Mesenteric fat pad (tissue), 1 donor: ENCODE data around the gene ACTN1. TPM values are rescaled to one million over a fixed set of nuclear protein-coding genes. Genes with fewer than 3 reads are reported as not detected.
A peak's percentile ranks its signal among the peaks of the same experiment; 100 is the strongest.
"Not testable (repeated sequence)": the region's sequence is repeated elsewhere in the genome, so short reads cannot be mapped to it uniquely, and the experiment has no call there.

Experiments used
- DNase-seq: peaks from one replicate; pipeline ENCODE4 v3.0.0-alpha.2; 2020; ENCODE audit warnings: low spot score
- long read RNA-seq: library from polyadenylated mRNA; unstranded; transcript quantifications from one replicate; pipeline ENCODE4 v2.0.0, GENCODE V29; 2020
- total RNA-seq: library from RNA; stranded (reverse); fragmentation: NEBNext Ultra II Directional; extraction: Animal tissue kit (Norgen Biotek cat#: 25700); gene quantifications from one replicate; pipeline ENCODE4 v1.2.1, GENCODE V29; 2021
- donor health status: DM: yes; HTN: yes; CAD: no.

ACTN1 gene
- total RNA-seq, result 215 TPM
- long read RNA-seq, full-length matches to known transcripts, result 200 of 294 reads
- long read RNA-seq, partial matches to known transcripts, result 67 of 294 reads
- long read RNA-seq, other reads (novel, unspliced or antisense), result 27 of 294 reads

DNA sequence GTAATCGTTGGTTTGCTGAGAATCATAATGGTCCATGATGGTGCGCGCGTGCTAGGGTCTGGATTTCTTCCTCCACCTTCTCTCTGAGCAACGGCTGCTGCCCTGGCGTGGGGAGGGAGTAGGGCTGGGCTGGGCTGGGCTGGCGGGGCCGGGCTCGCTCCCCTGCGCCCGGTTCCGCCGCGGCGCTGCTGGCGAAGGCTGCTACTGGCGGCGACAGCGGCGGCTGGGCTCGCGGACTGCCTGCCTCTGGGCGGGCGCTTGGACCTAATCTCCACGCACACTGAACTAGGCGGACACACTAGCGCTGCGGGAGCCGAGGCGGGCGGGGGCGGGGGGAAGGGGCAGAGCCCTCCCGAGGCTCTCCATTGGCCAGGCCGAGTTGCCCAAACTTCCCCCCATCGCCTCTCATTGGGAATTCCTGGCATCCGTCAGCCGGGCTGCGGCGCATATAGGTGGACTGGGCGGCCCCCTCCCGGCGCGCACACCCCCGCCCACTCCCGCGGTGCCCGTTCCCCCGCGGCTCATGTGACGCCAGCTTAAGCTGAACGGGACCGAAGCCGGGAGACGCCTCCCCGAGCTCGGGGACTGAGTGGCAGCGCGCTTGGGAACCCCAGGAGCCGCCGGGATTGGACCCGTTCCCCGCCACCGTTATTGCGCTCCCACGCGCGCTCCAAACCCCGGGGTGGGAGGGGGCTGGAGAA, at the start of gene ACTN1:
TSS of gene ACTN1 (minus strand) at position 282 of the 701 bp plus-strand sequence. CDS start at position 36, 246 bp downstream.
- DNase-seq, result peak; percentile 98

DNA sequence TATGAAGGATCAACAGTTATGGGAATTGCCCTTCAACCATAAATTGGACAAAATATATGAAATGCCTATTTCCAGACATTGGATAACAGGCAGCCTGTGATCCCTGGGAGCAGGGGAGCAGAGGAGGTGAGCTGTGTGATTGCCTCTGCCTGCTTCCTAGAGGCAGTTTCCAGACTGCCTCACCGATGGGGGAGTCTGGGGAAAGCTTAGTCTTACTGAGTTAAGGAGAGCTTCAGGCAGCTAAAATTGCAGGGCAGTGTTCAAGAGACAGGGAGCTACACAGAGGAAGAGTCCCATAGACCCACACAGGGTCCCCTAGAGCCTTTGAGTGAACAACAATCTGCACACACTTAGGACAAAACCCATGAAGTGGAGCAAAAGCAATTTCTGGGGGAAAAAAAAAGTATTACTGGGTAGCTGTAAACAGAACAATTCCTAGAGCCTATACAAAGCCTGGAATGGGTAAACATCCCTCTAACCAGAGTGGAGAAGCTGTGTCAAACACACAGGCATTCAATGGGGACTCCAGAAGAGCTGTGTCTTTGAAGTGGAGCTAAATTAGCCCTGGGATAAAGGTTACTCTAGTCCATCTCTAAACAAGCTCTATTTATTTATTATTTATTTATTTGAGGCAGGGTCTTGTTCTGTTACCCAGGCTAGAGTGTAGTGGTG, 48.3 kb upstream of the ACTN1 start:
- no peak for DNase-seq

- no peak for DNase-seq
These were observed 43.9 kb upstream of the ACTN1 start for GRCh38 chr14:69023035-69023434.

- not testable (repeated sequence) for DNase-seq
These were observed 43.0 kb upstream of the ACTN1 start for GRCh38 chr14:69022093-69022492.

DNA sequence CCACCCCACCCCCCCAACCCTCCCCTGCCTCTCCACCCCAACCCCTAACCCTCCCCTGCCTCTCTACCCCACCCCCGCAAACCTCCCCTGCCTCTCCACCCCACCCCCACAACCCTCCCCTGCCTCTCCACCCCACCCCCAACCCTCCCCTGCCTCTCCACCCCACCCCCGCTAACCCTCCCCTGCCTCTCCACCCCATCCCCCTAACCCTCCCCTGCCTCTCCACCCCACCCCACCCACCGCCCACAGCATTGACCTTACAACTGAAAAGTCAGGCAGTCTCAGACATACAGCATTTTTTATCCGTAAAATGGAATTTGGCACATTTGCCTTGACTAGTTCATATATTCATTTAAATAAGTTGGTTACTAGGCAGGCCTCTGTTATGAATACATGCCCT, 38.6 kb upstream of the ACTN1 start:
- DNase-seq, result no peak

DNA sequence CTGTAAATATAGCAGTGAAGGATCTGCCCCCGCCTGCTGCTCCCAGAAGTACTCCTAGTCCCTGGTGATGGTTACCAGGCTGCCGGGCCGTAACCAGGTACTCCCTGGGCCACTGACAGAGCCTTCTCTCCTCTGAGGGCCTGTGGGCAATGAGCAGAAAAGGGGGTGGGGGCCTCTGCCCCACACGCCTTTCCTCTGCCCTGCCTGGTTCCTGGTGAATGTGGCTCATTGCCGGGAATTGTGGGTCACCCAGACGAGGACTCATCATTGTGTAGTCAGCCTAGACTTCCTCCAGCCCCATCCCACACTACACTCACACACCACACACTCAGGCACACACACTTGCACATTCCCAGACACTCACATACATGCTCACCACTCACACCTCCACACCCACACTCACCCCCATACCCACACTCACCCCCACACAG, 35.7 kb upstream of the ACTN1 start:
- DNase-seq, result no peak

DNA sequence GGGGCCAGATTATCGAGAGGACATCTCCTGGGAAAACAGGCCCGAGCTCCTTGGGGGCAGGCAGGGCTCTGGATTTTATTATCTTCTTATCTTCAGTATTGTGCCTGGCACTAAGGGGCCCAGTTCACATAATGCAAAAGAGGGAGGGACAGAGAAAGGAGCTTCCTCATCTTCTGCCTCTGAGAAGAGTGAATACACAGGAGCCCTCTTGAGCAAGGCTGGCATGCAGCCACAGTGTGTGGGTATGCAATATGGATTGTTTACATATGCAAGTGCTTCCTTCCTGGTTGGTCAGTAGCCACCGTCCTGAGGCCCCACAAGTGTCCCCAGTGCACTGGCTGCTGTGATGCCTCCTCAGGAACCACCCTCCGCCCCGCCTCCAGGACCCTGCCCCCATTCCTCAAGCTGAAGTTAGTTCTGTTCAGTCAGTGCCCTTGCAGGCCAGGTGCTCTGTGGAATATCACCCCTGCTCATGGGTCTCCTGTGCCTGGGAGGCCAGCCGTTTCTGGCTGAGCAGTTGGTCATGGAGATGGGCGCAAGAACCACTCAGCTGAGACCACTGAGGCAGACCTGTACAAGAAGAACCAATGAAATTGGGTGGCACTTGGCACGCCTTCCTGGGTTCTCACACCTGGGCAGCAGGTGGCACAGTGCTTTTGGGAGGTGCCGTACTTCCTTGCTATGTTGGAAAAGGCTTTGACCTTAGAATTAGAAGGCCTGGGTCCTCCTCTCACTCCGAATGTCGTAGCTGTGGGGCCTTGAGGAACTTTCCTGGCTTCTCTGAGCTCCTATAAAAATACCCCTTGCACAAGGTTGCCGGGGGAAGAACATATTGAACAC, 35.1 kb upstream of the ACTN1 start:
- DNase-seq, result peak; percentile 89

- peak; percentile 51 for DNase-seq
These were observed 33.3 kb upstream of the ACTN1 start for GRCh38 chr14:69012256-69012953.

DNA sequence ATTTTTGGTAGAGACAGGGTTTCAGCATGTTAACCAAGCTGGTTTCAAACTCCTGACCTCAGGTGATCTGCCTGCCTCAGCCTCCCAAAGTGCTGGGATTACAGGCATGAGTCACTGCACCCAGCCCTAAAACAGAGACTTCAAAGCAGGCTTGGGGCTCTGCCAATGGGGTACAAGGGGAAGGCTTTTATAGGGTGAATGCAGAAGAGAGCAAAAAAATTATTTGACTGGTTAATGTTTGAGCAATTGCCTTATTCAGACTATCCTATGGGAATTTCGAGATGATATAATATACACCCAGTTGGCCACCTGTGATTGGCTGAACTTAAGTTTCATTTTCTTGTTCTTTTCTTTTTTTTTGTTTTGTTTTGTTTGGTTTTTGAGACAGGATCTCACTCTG, 31.5 kb upstream of the ACTN1 start:
- no peak for DNase-seq

DNA sequence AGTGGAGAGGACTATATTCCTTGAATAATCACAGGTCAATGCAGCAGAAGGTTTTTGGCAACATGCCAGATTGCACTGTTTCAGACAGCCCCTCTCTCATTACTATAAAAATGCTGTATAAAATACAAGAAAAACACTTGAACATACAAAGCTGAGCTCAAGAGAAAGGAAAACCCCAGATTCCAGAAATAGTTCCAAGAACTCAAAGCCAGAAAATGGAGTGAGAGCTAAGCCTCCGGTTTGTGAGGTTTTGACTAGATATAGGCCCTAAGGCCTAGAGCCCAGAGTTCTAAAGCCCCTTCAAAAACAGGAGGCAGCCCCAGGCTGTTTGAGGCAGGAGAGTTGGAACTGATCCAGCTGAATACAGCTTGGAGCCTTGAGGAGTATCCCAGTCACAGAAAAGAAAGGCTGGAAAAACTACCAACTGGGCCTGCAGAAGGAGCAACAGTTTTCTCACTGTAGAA, 29.4 kb upstream of the ACTN1 start:
- peak; percentile 9 for DNase-seq

DNA sequence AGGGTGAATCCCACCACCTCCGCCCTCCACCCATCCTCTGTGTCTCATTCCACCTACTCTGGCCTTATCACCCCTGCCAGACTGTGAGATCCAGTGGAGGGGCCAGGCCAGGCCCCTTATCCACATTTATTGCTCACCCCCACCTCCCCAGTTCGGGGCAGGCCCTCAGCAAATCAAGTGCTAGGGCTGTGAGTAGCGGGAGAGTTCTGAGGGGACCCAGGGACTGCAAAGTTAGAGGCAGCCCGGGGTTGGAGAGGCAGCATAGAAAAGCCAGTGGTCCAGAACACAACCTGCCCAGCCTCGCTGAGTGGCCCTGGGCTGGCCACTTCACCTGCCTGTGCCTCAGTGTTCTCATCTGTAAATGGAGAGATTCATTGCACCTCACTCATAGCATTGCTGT, 27.2 kb upstream of the ACTN1 start:
- DNase-seq, result peak; percentile 81

DNA sequence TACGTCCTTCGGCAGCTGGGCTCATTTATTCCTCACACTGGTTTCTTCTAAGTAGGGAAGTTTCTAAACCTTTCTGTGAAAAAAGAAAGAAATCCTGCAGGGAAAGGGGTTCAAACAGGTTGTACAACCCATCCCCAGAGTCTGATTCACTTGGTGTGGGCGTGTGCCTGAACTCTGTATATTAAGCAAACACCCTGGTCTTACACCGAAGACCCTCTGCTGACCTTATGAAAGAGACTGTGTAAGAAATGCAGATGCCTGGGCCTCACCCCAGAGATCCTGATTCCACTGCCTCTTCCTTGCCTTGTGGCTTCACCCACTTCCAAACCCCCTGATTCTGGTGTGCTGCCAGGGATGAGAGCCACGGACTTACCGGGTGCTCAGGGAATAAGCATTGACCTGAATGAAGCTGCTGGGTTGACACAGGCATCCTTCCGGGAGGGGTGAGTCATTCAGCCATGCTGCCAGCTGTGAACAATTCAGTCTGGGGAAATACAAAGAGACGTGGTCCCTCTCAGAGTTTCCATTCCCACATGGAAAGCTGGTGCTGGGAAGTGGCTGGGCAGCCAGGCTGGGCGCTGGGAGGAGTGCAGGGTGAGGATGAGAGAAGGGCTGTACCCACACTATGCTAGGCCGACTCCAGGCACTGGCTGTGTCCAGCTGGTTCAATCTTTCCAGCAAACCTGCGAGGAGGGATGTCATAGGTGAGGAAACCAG, 26.5 kb upstream of the ACTN1 start:
- no peak for DNase-seq

DNA sequence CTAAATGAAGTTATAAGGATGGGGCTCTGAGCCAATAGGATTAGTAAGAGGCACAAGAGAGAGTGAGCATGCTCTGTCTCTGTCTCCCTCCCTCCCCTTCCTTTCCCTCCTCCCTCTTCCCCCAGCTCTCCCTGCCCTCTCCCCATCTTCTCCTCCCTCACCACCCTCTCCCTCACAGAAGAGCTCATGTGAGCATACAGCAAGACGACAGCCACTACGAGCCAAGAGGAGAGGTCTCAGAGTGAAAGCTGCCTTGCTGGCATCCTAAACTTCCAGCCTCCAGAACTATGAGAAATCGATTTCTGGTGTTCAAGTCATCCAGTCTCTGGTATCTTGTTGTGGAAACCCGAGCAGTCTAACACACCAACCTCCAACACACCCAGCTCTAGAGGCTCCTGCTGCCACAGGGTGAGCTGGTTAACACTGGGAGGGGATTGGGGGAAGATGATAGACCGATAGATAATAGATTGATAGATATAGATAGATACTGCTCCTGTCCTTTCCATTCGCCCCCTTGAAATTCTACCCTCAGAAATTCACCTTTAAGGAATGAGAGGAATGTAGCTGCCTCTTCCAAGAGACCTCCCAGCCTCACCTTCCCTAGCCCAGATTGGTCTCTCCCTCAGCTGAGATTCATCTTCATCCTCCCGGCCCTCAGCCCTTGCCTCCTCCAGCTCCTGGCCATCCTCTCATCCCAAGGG, 25.8 kb upstream of the ACTN1 start:
- no peak for DNase-seq

- DNase-seq, result no peak
These were observed 24.5 kb upstream of the ACTN1 start for GRCh38 chr14:69003626-69004025.

GRCh38 chr14:69002069-69002468, 23.0 kb upstream of the ACTN1 start:
- DNase-seq, result no peak

GRCh38 chr14:69001375-69001774, 22.3 kb upstream of the ACTN1 start:
- no peak for DNase-seq

DNA sequence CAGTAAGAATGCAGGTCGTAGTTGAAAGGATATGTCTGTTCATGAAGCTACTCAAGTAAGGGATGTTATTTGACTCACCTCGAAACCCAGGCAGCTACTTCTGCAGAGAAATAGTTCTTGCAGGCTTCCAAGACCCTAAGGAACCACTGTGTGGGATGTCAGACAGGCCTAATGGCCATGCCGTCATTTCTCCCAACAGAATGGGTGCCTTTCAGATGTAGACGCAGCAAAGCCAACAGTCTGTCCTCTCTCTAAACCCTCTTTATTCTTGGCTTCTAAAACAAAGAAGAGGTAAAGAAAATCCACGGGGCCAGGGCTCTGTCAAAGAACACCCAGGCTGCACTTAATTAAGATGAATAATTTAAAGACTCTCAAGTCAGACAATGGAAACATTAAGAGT, 19.0 kb upstream of the ACTN1 start:
- no peak for DNase-seq

- no peak for DNase-seq
These were observed 16.6 kb upstream of the ACTN1 start for GRCh38 chr14:68995731-68996130.

GRCh38 chr14:68994056-68994455, 15.0 kb upstream of the ACTN1 start:
- no peak for DNase-seq

DNA sequence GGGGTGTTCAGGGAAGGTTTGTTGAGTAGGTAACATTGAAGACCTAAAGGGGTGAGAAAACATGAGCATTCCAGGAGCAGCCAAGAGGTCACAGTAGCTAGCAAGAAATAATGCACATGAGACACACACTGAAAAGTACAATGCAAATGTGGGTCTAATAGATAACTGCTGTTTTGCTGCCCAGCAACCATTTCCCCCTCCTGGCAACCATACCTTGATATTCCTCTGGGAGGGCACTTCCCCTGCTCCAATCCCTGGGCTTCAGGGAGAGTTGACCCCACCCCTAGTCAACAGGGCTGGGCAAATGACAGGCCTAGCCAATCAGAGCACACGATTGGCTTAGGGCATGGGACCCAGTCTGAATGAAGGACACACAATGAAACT, 8.5 kb upstream of the ACTN1 start:
- no peak for DNase-seq
